Osteoblast (primary cell): ENCODE results near the gene GZMA. TPM values are rescaled to one million over a fixed set of nuclear protein-coding genes. Genes with fewer than 3 reads are reported as not detected.
A peak's percentile ranks its signal among the peaks of the same experiment; 100 is the strongest.

Source experiments
- DNase-seq: peaks from one replicate; pipeline ENCODE4 v3.0.0; 2011; ENCODE audit warnings: low spot score, mixed read lengths; ENCODE audit not compliant: insufficient read length; ENCODE audit errors: missing footprints
- H2AFZ ChIP-seq: 2 replicates; pipeline ENCODE4 v1.6.0; 2011; ENCODE audit warnings: mild to moderate bottlenecking, low read length
- H3K27ac ChIP-seq: 2 replicates; pipeline ENCODE4 v1.5.1; 2011; ENCODE audit warnings: mild to moderate bottlenecking, low read depth, low read length, moderate library complexity
- H3K27me3 ChIP-seq: 2 replicates; pipeline ENCODE4 v1.6.0; 2012; ENCODE audit warnings: mild to moderate bottlenecking, control low read depth, inconsistent platforms, low read length, moderate library complexity; ENCODE audit not compliant: insufficient read depth
- H3K36me3 ChIP-seq: 2 replicates; pipeline ENCODE4 v1.5.1; 2011; ENCODE audit warnings: mild to moderate bottlenecking, low read length, control low read depth, moderate library complexity; ENCODE audit not compliant: insufficient read depth
- H3K4me1 ChIP-seq: 2 replicates; pipeline ENCODE4 v1.5.1; 2011; ENCODE audit warnings: mild to moderate bottlenecking, low read length, control low read depth, moderate library complexity; ENCODE audit not compliant: insufficient read depth
- H3K4me2 ChIP-seq: 2 replicates; pipeline ENCODE4 v1.6.0; 2011; ENCODE audit warnings: mild to moderate bottlenecking, low read length; ENCODE audit not compliant: insufficient read depth
- H3K4me3 ChIP-seq: fragments of 200-600 bp; sonication (generic); 3 replicates; pipeline ENCODE4 v1.5.1; 2012; ENCODE audit warnings: mild to moderate bottlenecking, low read length, inconsistent platforms; ENCODE audit not compliant: insufficient read depth
- H3K79me2 ChIP-seq: 2 replicates; pipeline ENCODE4 v1.6.0; 2012; ENCODE audit warnings: mild to moderate bottlenecking, low read length, control low read depth, inconsistent platforms; ENCODE audit not compliant: insufficient read depth
- H3K9me3 ChIP-seq: 2 replicates; pipeline ENCODE4 v1.5.1; 2011; ENCODE audit warnings: low read depth, low read length, control low read depth
- H4K20me1 ChIP-seq: 2 replicates; pipeline ENCODE4 v1.6.0; 2012; ENCODE audit warnings: mild to moderate bottlenecking, low read length, control low read depth; ENCODE audit not compliant: insufficient read depth
- total RNA-seq: library from RNA; depleted of rRNA; stranded (reverse); fragments of >200 nt; gene quantifications from 2 replicates; pipeline ENCODE4 v1.2.3, GENCODE V29; 2012
- TF ChIP-seq, protein P1 (sequence below): IDR thresholded peaks from 2 replicates; pipeline ENCODE4 v1.5.1; 2011; ENCODE audit warnings: mild to moderate bottlenecking, low read depth, low read length, moderate library complexity; ENCODE audit errors: extremely low read depth

Gene GZMA
- total RNA-seq, 1 donor = not detected

DNA sequence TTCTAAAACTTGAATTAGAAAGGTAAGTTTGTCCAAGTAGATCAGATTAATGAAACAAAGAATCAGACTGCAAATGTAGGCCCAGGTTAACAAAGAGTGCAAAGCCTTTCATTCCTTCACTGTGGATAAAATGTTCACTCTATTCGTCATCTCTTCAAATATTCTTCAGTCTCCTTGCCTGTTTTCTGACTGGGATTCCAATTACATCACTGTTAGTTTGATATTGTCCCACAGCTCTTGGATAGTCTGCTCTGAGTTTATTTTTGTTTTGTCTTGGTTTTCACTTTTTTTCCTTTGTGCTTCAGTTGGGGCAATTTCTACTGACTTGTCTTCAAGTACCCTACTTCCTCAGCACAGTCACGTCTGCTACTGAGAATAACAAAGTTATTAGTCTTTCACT is 38.5 kb upstream of the GZMA start:
- Histone ChIP-seq H3K4me1 (peaks cover 19% of the 10 kb centered on the region), H2AFZ (no peak overlapping the region), H3K27ac (peak overlapping the region; percentile 83), H3K4me3 (no peak overlapping the region), H3K9me3 (no peaks in the 10 kb centered on the region), H4K20me1 (no peaks in the 10 kb centered on the region), H3K4me2 (peak overlapping the region; percentile 67), H3K27me3 (no peaks in the 10 kb centered on the region), H3K79me2 (no peaks in the 10 kb centered on the region), H3K36me3 (no peaks in the 10 kb centered on the region)
- peak; percentile 62 for DNase-seq
- TF ChIP-seq, protein P1, sequence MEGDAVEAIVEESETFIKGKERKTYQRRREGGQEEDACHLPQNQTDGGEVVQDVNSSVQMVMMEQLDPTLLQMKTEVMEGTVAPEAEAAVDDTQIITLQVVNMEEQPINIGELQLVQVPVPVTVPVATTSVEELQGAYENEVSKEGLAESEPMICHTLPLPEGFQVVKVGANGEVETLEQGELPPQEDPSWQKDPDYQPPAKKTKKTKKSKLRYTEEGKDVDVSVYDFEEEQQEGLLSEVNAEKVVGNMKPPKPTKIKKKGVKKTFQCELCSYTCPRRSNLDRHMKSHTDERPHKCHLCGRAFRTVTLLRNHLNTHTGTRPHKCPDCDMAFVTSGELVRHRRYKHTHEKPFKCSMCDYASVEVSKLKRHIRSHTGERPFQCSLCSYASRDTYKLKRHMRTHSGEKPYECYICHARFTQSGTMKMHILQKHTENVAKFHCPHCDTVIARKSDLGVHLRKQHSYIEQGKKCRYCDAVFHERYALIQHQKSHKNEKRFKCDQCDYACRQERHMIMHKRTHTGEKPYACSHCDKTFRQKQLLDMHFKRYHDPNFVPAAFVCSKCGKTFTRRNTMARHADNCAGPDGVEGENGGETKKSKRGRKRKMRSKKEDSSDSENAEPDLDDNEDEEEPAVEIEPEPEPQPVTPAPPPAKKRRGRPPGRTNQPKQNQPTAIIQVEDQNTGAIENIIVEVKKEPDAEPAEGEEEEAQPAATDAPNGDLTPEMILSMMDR = no peak

DNA sequence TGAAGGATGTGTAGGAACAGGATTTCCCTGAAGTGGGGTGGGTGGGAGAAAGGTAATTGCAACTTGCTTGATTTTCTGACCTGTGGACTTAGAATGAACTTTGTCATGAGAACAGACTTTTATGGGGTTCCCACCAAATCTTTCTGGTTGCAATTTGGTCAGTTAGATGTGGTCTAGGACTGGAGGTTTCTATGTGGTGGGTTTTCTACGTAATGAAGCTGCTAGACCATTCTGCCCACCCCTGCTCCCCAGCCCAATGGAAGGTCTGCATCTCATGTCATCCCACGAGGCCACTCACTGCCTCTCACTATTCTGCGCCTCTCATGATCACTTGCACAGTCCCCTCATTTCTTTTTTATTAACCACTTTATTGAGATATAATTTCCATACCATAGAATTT is 37.9 kb upstream of the GZMA start:
- H3K27me3 ChIP-seq = no peaks in the 10 kb centered on the region
- no peak for DNase-seq
- TF ChIP-seq, protein P1 = no peak

DNA sequence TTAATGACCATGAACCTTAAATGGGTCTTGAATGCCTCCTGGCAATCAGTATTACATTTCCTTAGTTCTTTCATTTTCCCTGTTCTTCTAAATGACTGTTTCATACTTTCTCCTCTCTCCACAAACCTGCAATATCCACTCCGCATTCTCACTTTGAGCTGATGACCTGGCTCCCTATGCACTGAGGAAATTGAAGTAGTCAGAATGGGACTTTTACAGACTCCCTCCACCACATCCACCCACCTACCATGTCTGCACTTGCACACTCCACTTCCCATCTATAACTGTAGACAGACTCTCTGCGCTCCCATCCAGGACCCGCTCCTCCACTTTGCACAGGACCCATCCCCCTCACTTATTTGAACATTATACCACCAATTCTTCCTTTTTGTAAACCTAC is 36.2 kb upstream of the GZMA start:
- H3K27me3 ChIP-seq = no peaks in the 10 kb centered on the region
- no peak overlapping the region for H3K4me2 ChIP-seq
- no peak for DNase-seq
- no peaks in the 10 kb centered on the region for H4K20me1 ChIP-seq
- H3K4me1 ChIP-seq = peaks cover 19% of the 10 kb centered on the region
- no peak overlapping the region for H3K4me3 ChIP-seq
- H3K27ac ChIP-seq = no peak overlapping the region
- TF ChIP-seq, protein P1 = no peak
- no peaks in the 10 kb centered on the region for H3K36me3 ChIP-seq
- H3K79me2 ChIP-seq = no peaks in the 10 kb centered on the region
- H2AFZ ChIP-seq = no peak overlapping the region
- H3K9me3 ChIP-seq = no peaks in the 10 kb centered on the region

More for the DNA sequence above, 37.9 kb upstream of the GZMA start:
- H3K36me3 ChIP-seq = no peaks in the 10 kb centered on the region
- no peaks in the 10 kb centered on the region for H3K79me2 ChIP-seq
- H3K4me2 ChIP-seq = no peak overlapping the region
- peaks cover 19% of the 10 kb centered on the region for H3K4me1 ChIP-seq
- no peaks in the 10 kb centered on the region for H4K20me1 ChIP-seq
- no peak overlapping the region for H2AFZ ChIP-seq
- no peaks in the 10 kb centered on the region for H3K9me3 ChIP-seq
- peak overlapping the region; percentile 83 for H3K27ac ChIP-seq
- H3K4me3 ChIP-seq = no peak overlapping the region

DNA sequence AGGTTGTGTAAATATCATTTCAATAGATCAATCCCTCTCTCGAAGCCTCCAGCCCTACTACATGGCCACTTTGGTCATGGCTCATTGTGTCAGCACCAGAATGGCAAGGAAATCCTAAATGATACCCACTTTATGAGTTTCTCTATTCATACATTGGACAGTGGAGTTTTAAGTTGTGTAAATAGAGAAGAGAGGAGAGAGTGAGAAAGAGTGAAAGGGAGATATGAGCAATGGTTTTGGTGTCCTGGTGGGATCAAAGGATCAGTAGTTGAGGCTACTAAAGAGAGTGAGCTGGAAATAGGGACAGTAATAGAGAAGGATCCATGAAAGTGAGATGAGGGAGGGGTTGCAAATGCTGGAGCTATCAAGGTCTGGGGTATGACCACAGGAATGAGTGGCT is 31.5 kb upstream of the GZMA start:
- Histone ChIP-seq H3K36me3 (no peaks in the 10 kb centered on the region), H3K4me1 (no peaks in the 10 kb centered on the region), H3K27me3 (no peaks in the 10 kb centered on the region), H4K20me1 (no peaks in the 10 kb centered on the region), H3K4me3 (no peak overlapping the region), H2AFZ (no peak overlapping the region), H3K79me2 (no peaks in the 10 kb centered on the region), H3K27ac (no peak overlapping the region), H3K9me3 (no peaks in the 10 kb centered on the region), H3K4me2 (no peak overlapping the region)
- DNase-seq = no peak
- TF ChIP-seq, protein P1 = no peak
